Thyroid gland (tissue), 4 donors: ENCODE results near the gene ARHGEF38.

Source experiments
- POLR2A ChIP-seq, 2 donors: fragments of 450-650 bp; IDR thresholded peaks; one replicate each; pipeline ENCODE4 v1.6.1; 2017; ENCODE audit warnings: antibody characterized with exemption in 2 of 2, mild to moderate bottlenecking in 2 of 2, moderate library complexity in 1 of 2
- TF ChIP-seq, protein P1 (sequence below), 6 experiments: fragments of 200-600 bp in 3 of 6; fragments of 450-650 bp in 3 of 6; sonication (generic) in 3 of 6; IDR thresholded peaks; one replicate each; pipeline ENCODE4 v1.5.1; 2016 to 2019; ENCODE audit warnings: antibody characterized with exemption in 6 of 6, mild to moderate bottlenecking in 2 of 6, inconsistent platforms in 1 of 6, moderate library complexity in 1 of 6

DNA sequence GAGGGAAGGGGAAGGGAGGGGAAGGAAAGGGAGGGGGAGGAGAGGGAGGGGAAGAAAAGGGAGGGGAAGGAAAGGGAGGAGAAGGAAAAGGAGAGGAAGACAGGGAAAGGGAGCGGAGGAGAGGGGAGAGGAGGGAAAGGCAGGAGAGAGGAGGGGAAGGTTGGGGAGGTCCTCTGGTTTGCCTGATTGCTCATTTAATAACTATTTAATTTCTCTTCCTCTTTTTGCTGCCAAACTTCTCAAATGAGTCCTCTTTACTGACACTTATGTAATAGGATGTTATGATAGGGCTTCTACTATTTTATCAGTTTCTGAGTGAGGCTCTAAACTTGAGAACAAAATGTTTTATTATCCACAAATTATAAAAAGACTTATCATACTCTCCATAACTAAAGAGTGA is 43.1 kb upstream of the ARHGEF38 start:
- TF ChIP-seq, protein P1, sequence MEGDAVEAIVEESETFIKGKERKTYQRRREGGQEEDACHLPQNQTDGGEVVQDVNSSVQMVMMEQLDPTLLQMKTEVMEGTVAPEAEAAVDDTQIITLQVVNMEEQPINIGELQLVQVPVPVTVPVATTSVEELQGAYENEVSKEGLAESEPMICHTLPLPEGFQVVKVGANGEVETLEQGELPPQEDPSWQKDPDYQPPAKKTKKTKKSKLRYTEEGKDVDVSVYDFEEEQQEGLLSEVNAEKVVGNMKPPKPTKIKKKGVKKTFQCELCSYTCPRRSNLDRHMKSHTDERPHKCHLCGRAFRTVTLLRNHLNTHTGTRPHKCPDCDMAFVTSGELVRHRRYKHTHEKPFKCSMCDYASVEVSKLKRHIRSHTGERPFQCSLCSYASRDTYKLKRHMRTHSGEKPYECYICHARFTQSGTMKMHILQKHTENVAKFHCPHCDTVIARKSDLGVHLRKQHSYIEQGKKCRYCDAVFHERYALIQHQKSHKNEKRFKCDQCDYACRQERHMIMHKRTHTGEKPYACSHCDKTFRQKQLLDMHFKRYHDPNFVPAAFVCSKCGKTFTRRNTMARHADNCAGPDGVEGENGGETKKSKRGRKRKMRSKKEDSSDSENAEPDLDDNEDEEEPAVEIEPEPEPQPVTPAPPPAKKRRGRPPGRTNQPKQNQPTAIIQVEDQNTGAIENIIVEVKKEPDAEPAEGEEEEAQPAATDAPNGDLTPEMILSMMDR (IDR thresholded peaks at IDR 0.05) = no peak
- no peak for TF ChIP-seq POLR2A (IDR thresholded peaks at IDR 0.05)
